H1 (cell line): ENCODE data around the gene TXLNG. TPM values are rescaled to one million over a fixed set of nuclear protein-coding genes. Genes with fewer than 3 reads are reported as not detected.

Experiments used
- CTCF ChIA-PET: fragments of 300-600 bp; sonication (Branson Sonifier 250); formaldehyde crosslinking; loops from one replicate; lab custom pipeline; 2021; ENCODE audit not compliant: partially characterized antibody; lab: Charles Lee
- POLR2A ChIA-PET: fragments of 300-600 bp; sonication (Branson Sonifier 250); formaldehyde crosslinking; loops from one replicate; lab custom pipeline; 2021; ENCODE audit warnings: inconsistent platforms; ENCODE audit not compliant: partially characterized antibody; lab: Charles Lee
- DNase-seq, 2 experiments: peaks; one replicate each; pipeline versions ENCODE4 v3.0.0 to v3.0.0-alpha.2; 2010 to 2022; ENCODE audit warnings: low spot score in 2 of 2, low read depth in 1 of 2, mixed read lengths in 1 of 2
- FAIRE-seq: peaks from 2 replicates; lab custom pipeline; 2011; peaks lifted over from hg19 to GRCh38; lab: Jason Lieb, UNC
- H2AFZ ChIP-seq: 2 replicates; pipeline ENCODE4 v1.8.1; 2012; ENCODE audit warnings: low read length, inconsistent platforms
- H2AK5ac ChIP-seq: 2 replicates; pipeline ENCODE4 v1.6.1; 2013; ENCODE audit warnings: low read depth, low read length
- H2BK120ac ChIP-seq: replicated peaks from 2 replicates; pipeline ENCODE3; 2013; ENCODE audit warnings: low read depth, low read length, inconsistent platforms
- H2BK12ac ChIP-seq: 2 replicates; pipeline ENCODE4 v1.6.1; 2013; ENCODE audit warnings: low read depth, low read length
- H2BK15ac ChIP-seq: 2 replicates; pipeline ENCODE4 v1.6.1; 2013; ENCODE audit warnings: low read length
- H2BK20ac ChIP-seq: 2 replicates; pipeline ENCODE4 v1.6.1; 2013; ENCODE audit warnings: low read length
- H2BK5ac ChIP-seq: 2 replicates; pipeline ENCODE4 v1.6.1; 2013; ENCODE audit warnings: low read depth, low read length
- H3K14ac ChIP-seq: 2 replicates; pipeline ENCODE4 v1.6.1; 2013; ENCODE audit warnings: inconsistent platforms; ENCODE audit not compliant: insufficient read length
- H3K18ac ChIP-seq: 2 replicates; pipeline ENCODE4 v1.6.1; 2013; ENCODE audit warnings: low read length; ENCODE audit errors: extremely low read depth
- H3K23ac ChIP-seq: 2 replicates; pipeline ENCODE4 v1.6.1; 2013; ENCODE audit warnings: inconsistent platforms; ENCODE audit not compliant: insufficient read length
- H3K23me2 ChIP-seq: 2 replicates; pipeline ENCODE4 v1.6.1; 2013; ENCODE audit warnings: low read depth, low read length
- H3K27ac ChIP-seq: 2 replicates; pipeline ENCODE4 v1.6.1; 2011; ENCODE audit warnings: low read depth, low read length, inconsistent platforms
- H3K27me3 ChIP-seq, 4 experiments: replicated peaks in 1 of 4; 1 replicate in 1 of 4; 2 replicates in 3 of 4; pipeline versions ENCODE4 v1.6.1 to v1.8.1; 2011 to 2013; ENCODE audit warnings: low read length in 3 of 4, mild to moderate bottlenecking in 3 of 4, inconsistent platforms in 2 of 4, mixed read lengths in 2 of 4, moderate library complexity in 1 of 4; ENCODE audit not compliant: control insufficient read depth in 3 of 4, insufficient read depth in 3 of 4; ENCODE audit errors: extremely low read depth in 1 of 4
- H3K36me3 ChIP-seq, 4 experiments: 2 replicates each; pipeline versions ENCODE4 v1.6.1 to v1.8.1; 2011 to 2013; ENCODE audit warnings: mild to moderate bottlenecking in 4 of 4, low read length in 3 of 4, moderate library complexity in 2 of 4, control low read depth in 1 of 4, inconsistent platforms in 1 of 4; ENCODE audit not compliant: insufficient read depth in 4 of 4, control insufficient read depth in 2 of 4
- H3K4ac ChIP-seq: replicated peaks from 2 replicates; pipeline ENCODE3; 2013; ENCODE audit warnings: low read length, low read depth, mixed read lengths, inconsistent platforms; ENCODE audit not compliant: insufficient read length
- H3K4me1 ChIP-seq, 4 experiments: replicated peaks in 1 of 4; 1 replicate in 1 of 4; 2 replicates in 3 of 4; pipeline versions ENCODE4 v1.6.1 to v1.8.1; 2011 to 2013; ENCODE audit warnings: low read length in 3 of 4, inconsistent platforms in 2 of 4, mixed read lengths in 1 of 4; ENCODE audit not compliant: insufficient read depth in 4 of 4, control insufficient read depth in 3 of 4
- H3K4me2 ChIP-seq, 2 experiments: 2 replicates each; pipeline versions ENCODE4 v1.6.1 to v1.8.1; 2011 to 2013; ENCODE audit warnings: low read depth in 2 of 2, low read length in 2 of 2, control low read depth in 1 of 2, inconsistent platforms in 1 of 2, mild to moderate bottlenecking in 1 of 2; ENCODE audit not compliant: insufficient read depth in 1 of 2
- H3K4me3 ChIP-seq, 4 experiments: fragments of 200-600, 300-600 bp in 1 of 4; sonication (generic), shearing (Covaris generic), sonication (Bioruptor Twin) in 1 of 4; 2 replicates each; pipeline versions ENCODE4 v1.5.1 to v1.8.1; 2011 to 2016; ENCODE audit warnings: low read length in 4 of 4, low read depth in 3 of 4, control low read depth in 2 of 4, inconsistent platforms in 2 of 4, mild to moderate bottlenecking in 2 of 4, mixed read lengths in 1 of 4, moderate library complexity in 1 of 4; ENCODE audit not compliant: insufficient read depth in 2 of 4; ENCODE audit errors: extremely low read depth in 1 of 4
- H3K56ac ChIP-seq: replicated peaks from 2 replicates; pipeline ENCODE3; 2013; ENCODE audit warnings: low read depth, mild to moderate bottlenecking, mixed read lengths, low read length, inconsistent platforms; ENCODE audit not compliant: insufficient read length
- H3K79me1 ChIP-seq: 2 replicates; pipeline ENCODE4 v1.6.1; 2013; ENCODE audit warnings: low read depth, low read length, control low read depth
- H3K79me2 ChIP-seq, 2 experiments: 2 replicates each; pipeline versions ENCODE4 v1.6.1 to v1.8.1; 2012 to 2013; ENCODE audit warnings: low read length in 2 of 2, mild to moderate bottlenecking in 2 of 2, inconsistent platforms in 1 of 2; ENCODE audit not compliant: insufficient read depth in 2 of 2, control insufficient read depth in 1 of 2
- H3K9ac ChIP-seq, 4 experiments: replicated peaks in 1 of 4; 1 replicate in 1 of 4; 2 replicates in 3 of 4; pipeline versions ENCODE4 v1.6.1 to v1.8.1; 2011 to 2013; ENCODE audit warnings: low read depth in 3 of 4, low read length in 3 of 4, control low read depth in 2 of 4, mild to moderate bottlenecking in 2 of 4, moderate library complexity in 2 of 4, inconsistent platforms in 1 of 4; ENCODE audit errors: extremely low read depth in 1 of 4
- H3K9me3 ChIP-seq, 2 experiments: 2 replicates each; pipeline versions ENCODE4 v1.6.1 to v1.8.1; 2012 to 2013; ENCODE audit warnings: mild to moderate bottlenecking in 2 of 2, moderate library complexity in 2 of 2, control low read depth in 1 of 2, inconsistent platforms in 1 of 2, low read depth in 1 of 2, low read length in 1 of 2, mixed read lengths in 1 of 2; ENCODE audit not compliant: insufficient read depth in 2 of 2
- H4K20me1 ChIP-seq, 2 experiments: replicated peaks in 1 of 2; 2 replicates each; pipeline versions ENCODE3 to v1.8.1; 2011 to 2013; ENCODE audit warnings: inconsistent platforms in 2 of 2, low read length in 2 of 2, mild to moderate bottlenecking in 1 of 2; ENCODE audit not compliant: insufficient read depth in 2 of 2, control insufficient read depth in 1 of 2
- H4K5ac ChIP-seq: 2 replicates; pipeline ENCODE4 v1.6.1; 2013; ENCODE audit warnings: low read length, low read depth, mixed read lengths, inconsistent platforms; ENCODE audit not compliant: insufficient read length
- H4K8ac ChIP-seq: 2 replicates; pipeline ENCODE4 v1.8.0; 2013; ENCODE audit warnings: mild to moderate bottlenecking, moderate library complexity, low read length, inconsistent platforms; ENCODE audit not compliant: insufficient read depth; ENCODE audit errors: extremely low read depth
- H4K91ac ChIP-seq: replicated peaks from 2 replicates; pipeline ENCODE3; 2013; ENCODE audit warnings: low read length, mixed read lengths, inconsistent platforms; ENCODE audit not compliant: insufficient read length
- BRCA1 ChIP-seq: IDR thresholded peaks from 2 replicates; pipeline ENCODE4 v1.6.1; 2012; ENCODE audit warnings: low read depth, low read length, improper control_type of control experiment
- SAP30 ChIP-seq: fragments of 300-600 bp; sonication (generic); IDR thresholded peaks from 2 replicates; pipeline ENCODE4 v1.7.1; 2012; ENCODE audit warnings: low read length, moderate library complexity, mild to moderate bottlenecking, inconsistent platforms; ENCODE audit not compliant: insufficient read depth, insufficient replicate concordance
- WGBS, 2 experiments: shearing (Covaris generic) in 1 of 2; methylation state at CpG; one replicate each; pipeline versions ENCODE4 v1.1.6 to v1.1.7; 2013 to 2015; ENCODE audit warnings: low lambda C conversion rate in 2 of 2, mixed read lengths in 2 of 2, inconsistent platforms in 1 of 2, low coverage in 1 of 2, missing lambda C conversion rate in 1 of 2; ENCODE audit not compliant: insufficient replicate concordance in 2 of 2, insufficient coverage in 1 of 2, insufficient read length in 1 of 2; ENCODE audit errors: extremely low coverage in 1 of 2, missing lambda C conversion rate in 1 of 2; 5-methylcytosine and 5-hydroxymethylcytosine counted together
- polyA plus RNA-seq, 7 experiments: library from polyadenylated mRNA; depleted of rRNA in 3 of 7; stranded (reverse) in 5 of 7; unstranded in 2 of 7; fragments of >200 nt in 5 of 7; fragments of 200-250 nt in 2 of 7; gene quantifications; 1 replicate in 5 of 7; 2 replicates in 1 of 7; 4 replicates in 1 of 7; pipeline versions ENCODE4 v1.2.1 to v1.2.3, GENCODE V29; 2011 to 2013; ENCODE audit warnings: missing spikeins in 2 of 7, mixed read lengths in 2 of 7
- total RNA-seq: library from RNA; stranded (reverse); fragmentation: NEBNext Ultra II Directional; extraction: Animal tissue kit (Norgen Biotek cat#: 25700); gene quantifications from 2 replicates; pipeline ENCODE4 v1.2.1, GENCODE V29; 2021

TXLNG gene
- total and polyA plus RNA-seq, 2 of the 8 experiments (the other 6 are each of a cell fraction or from before 2014, with no cell fraction given) = 32.9 to 42.9 TPM

- H3K79me2 ChIP-seq = peaks cover 16 to 32% of the 10 kb centered on the region in 2 experiments
- H2AFZ ChIP-seq = peak overlapping the region; percentile 76
- H2AK5ac ChIP-seq = no peak overlapping the region
- H4K91ac ChIP-seq = no peak overlapping the region
- FAIRE-seq (no peak), DNase-seq (peak in 1 of 2 experiments; percentile 61)
- ChIA-PET CTCF (interaction anchor here (0.9 to 4.7 kb wide), 2 partner anchors 12 to 204 kb away, joined by 3 to 33 read pairs; no protein-coding TSS in a partner anchor), POLR2A (interaction anchor here (0.9 to 3.6 kb wide), 4 partner anchors 11 to 16 kb away, joined by 3 to 12 read pairs (median 8); no protein-coding TSS in a partner anchor)
- peak overlapping the region; percentile 95; the same call in 1 of the 2 replicates for H4K8ac ChIP-seq
- H3K4ac ChIP-seq = no peak overlapping the region
- H3K27me3 ChIP-seq = no peaks in the 10 kb centered on the region
- H3K56ac ChIP-seq = no peak overlapping the region
- H3K4me2 ChIP-seq = peak overlapping the region; percentile 81 to 86
- 0 out of 2 replicates have a peak overlapping the region, but pooled peaks have one; percentile 50 for H2BK12ac ChIP-seq
- peaks cover 0 to 8% (median 0%) of the 10 kb centered on the region in 4 experiments; a peak in 3 of 7 replicates for H3K4me1 ChIP-seq
- H3K23me2 ChIP-seq = peaks cover 6% of the 10 kb centered on the region
- H4K5ac ChIP-seq = peak overlapping the region; percentile 83
- no peak overlapping the region for H3K23ac ChIP-seq
- 3% methylated on average over 32 of the region's 41 CpGs; no CpG with 5 or more reads in 1 of the 2 experiments for WGBS, 2 experiments
- H3K9ac ChIP-seq = peak overlapping the region in 3 of 4 experiments; percentile 56 to 74 (median 74); a peak in 6 of 7 replicates
- H2BK20ac ChIP-seq = no peak overlapping the region
- peaks cover 0 to 19% (median 1%) of the 10 kb centered on the region in 4 experiments; a peak in 4 of 8 replicates for H3K36me3 ChIP-seq
- H2BK5ac ChIP-seq = peak overlapping the region; percentile 66; the same call in 1 of the 2 replicates
- no peak overlapping the region for H2BK15ac ChIP-seq
- peaks cover 5 to 15% of the 10 kb centered on the region in 2 experiments for H4K20me1 ChIP-seq
- H3K4me3 ChIP-seq = peak overlapping the region; percentile 41 to 82 (median 50)
- H3K79me1 ChIP-seq = no peaks in the 10 kb centered on the region
- peak overlapping the region; percentile 48 for H3K18ac ChIP-seq
- no peak overlapping the region for H3K14ac ChIP-seq
- H3K27ac ChIP-seq = peak overlapping the region; percentile 73
- no peak overlapping the region for H2BK120ac ChIP-seq
- H3K9me3 ChIP-seq = no peaks in the 10 kb centered on the region
- TF ChIP-seq BRCA1 (no peak), SAP30 (no peak)
Measured at GRCh38 chrX:16870862-16871815, 84.9 kb downstream of the TXLNG start.
